ENCODE results near the gene SOX18. TPM values are rescaled to one million over a fixed set of nuclear protein-coding genes. Genes with fewer than 3 reads are reported as not detected.

SOX18 gene
- total and polyA plus RNA-seq, 2 of the 8 experiments (the other 6 are each of a cell fraction or from before 2014, with no cell fraction given): 0.09 TPM; not detected in 1

- no peak for TF ChIP-seq TCF12 (IDR thresholded peaks at IDR 0.05; ENCODE audit: low read depth, low read length)
- TF ChIP-seq NANOG (IDR thresholded peaks at IDR 0.05; ENCODE audit: insufficient read depth, low read depth, low read length, poor library complexity, severe bottlenecking): no peak
- TF ChIP-seq KDM5A (IDR thresholded peaks at IDR 0.05; ENCODE audit: low read length): no peak
- TF ChIP-seq CBX5 (IDR thresholded peaks at IDR 0.05; ENCODE audit: low read depth, low read length): no peak
Observed at GRCh38 chr20:64064145-64064698, 14.8 kb upstream of the SOX18 start (continued).

Data from H1 (cell line).